Activated CD4-positive, alpha-beta memory T cell treated with anti-CD3 and anti-CD28 coated beads, Interleukin-2, amount 10 ng/mL, durations not matched to agents 7 days and 5 days (primary cell): Measurements from ENCODE around the gene SBF1. TPM values are rescaled to one million over a fixed set of nuclear protein-coding genes. Genes with fewer than 3 reads are reported as not detected.

Source experiments
- CTCF ChIA-PET: fragments of 350-600 bp; sonication (Branson Sonifier 250); formaldehyde crosslinking; loops from one replicate; lab custom pipeline; 2021; ENCODE audit warnings: antibody characterized with exemption, inconsistent platforms; lab: Charles Lee
- POLR2A ChIA-PET: fragments of 350-600 bp; sonication (Branson Sonifier 250); formaldehyde crosslinking; loops from one replicate; lab custom pipeline; 2021; ENCODE audit warnings: antibody characterized with exemption; lab: Charles Lee
- DNase-seq: peaks from one replicate; pipeline ENCODE4 v3.0.0-alpha.2; 2020
- H3K27ac Mint-ChIP-seq: one replicate; pipeline ENCODE4 v1.8.0; 2021; ENCODE audit warnings: mild to moderate bottlenecking, mixed read lengths
- H3K27me3 Mint-ChIP-seq: one replicate; pipeline ENCODE4 v1.8.0; 2021; ENCODE audit warnings: mixed read lengths
- H3K36me3 Mint-ChIP-seq: one replicate; pipeline ENCODE4 v1.8.0; 2021; ENCODE audit warnings: low read depth, mixed read lengths
- H3K4me1 Mint-ChIP-seq: one replicate; pipeline ENCODE4 v1.8.0; 2021; ENCODE audit warnings: mixed read lengths
- H3K4me3 Mint-ChIP-seq: one replicate; pipeline ENCODE4 v1.8.0; 2021; ENCODE audit warnings: mild to moderate bottlenecking, mixed read lengths
- H3K9me3 Mint-ChIP-seq: one replicate; pipeline ENCODE4 v1.8.0; 2021; ENCODE audit warnings: mixed read lengths
- total RNA-seq, 2 experiments: library from RNA; stranded (reverse); gene quantifications; one replicate each; pipeline ENCODE4 v1.2.3, GENCODE V29; 2021

Gene SBF1
- total RNA-seq, 2 experiments from 2014 or later, result 181 to 196 TPM

DNA sequence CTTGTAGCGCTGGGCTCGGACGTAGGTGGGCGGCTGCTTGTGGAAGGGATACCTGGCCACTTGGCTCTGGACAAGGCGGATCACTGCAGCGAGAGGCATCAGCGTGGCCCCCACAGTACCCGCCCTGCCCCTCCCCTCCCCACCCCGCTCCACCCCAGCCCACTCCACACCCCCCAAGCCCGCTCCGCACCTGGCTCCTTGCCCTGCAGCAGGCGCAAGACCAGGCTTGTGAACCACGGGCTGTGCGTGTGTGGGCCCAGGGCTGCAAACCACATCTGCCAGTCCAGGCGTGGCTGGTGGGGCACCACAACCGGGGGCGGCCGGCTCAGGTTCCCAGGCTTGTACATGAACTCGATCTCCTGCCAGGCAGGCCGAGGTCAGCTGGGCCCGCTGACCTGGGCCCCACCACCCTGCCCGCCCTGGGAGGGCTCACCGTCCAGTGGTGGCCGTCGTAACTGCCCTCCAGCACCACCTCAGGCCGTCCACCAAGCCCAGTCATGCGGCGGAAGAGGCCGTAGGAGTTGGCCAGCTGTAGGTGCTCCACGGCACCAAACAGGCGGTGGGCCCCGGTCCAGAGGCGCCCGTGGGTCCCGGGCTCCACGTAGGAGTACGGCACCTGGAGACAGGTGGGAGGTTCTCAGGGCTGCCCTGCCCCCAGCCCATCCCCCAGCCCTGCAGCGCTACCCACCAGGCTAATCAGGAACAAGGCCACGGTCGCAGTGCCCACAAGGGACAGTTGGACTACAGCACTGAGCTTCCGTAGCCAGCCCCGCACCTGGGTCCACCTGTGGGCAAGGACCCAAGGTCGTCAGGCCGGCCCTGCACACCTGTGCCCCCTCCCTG, 29.8 kb upstream of the SBF1 start:
- POLR2A ChIA-PET, result interaction anchor here (3.2 kb wide), 1 partner anchor 21 kb away, joined by 17 read pairs; the partner anchor contains the start of gene SCO2

GRCh38 chr22:50503475-50504145, 28.8 kb upstream of the SBF1 start:
- Mint-ChIP-seq H3K4me3 (no peak overlapping the region), H3K27ac (no peak overlapping the region), H3K27me3 (no peaks in the 10 kb centered on the region), H3K4me1 (peaks cover 12% of the 10 kb centered on the region), H3K36me3 (peaks cover 15% of the 10 kb centered on the region), H3K9me3 (no peaks in the 10 kb centered on the region)
- ChIA-PET CTCF (interaction anchor here (1.3 kb wide), 1 partner anchor 33 kb away, joined by 5 read pairs; no protein-coding TSS in a partner anchor), POLR2A (interaction anchor here (1.2 to 3.2 kb wide), 2 partner anchors 22 to 118 kb away, joined by 4 to 17 read pairs; partner anchors contain the start of gene SCO2)
- no peak for DNase-seq

More for the DNA sequence above, 29.8 kb upstream of the SBF1 start:
- CTCF ChIA-PET, result interaction anchor here (1.3 kb wide), 1 partner anchor 34 kb away, joined by 5 read pairs; no protein-coding TSS in a partner anchor
- Mint-ChIP-seq H3K4me3 (no peak overlapping the region), H3K27ac (no peak overlapping the region), H3K4me1 (peaks cover 20% of the 10 kb centered on the region), H3K27me3 (no peaks in the 10 kb centered on the region), H3K36me3 (peaks cover 21% of the 10 kb centered on the region), H3K9me3 (no peaks in the 10 kb centered on the region)
- no peak for DNase-seq

- DNase-seq, result no peak
- no peaks in the 10 kb centered on the region for H3K9me3 Mint-ChIP-seq
- H3K27ac Mint-ChIP-seq, result no peak overlapping the region
- ChIA-PET POLR2A (interaction anchor here (0.8 to 3.2 kb wide), 5 partner anchors 23 to 119 kb away, joined by 3 to 17 read pairs (median 4); partner anchors contain the start of gene SCO2), CTCF (interaction anchor here (0.5 to 1.3 kb wide), 2 partner anchors 23 to 33 kb away, joined by 3 to 5 read pairs; partner anchors contain the start of gene SCO2)
- no peak overlapping the region for H3K4me3 Mint-ChIP-seq
- H3K4me1 Mint-ChIP-seq, result peaks cover 10% of the 10 kb centered on the region
- H3K27me3 Mint-ChIP-seq, result no peaks in the 10 kb centered on the region
- H3K36me3 Mint-ChIP-seq, result peaks cover 13% of the 10 kb centered on the region
Measured at GRCh38 chr22:50502628-50503474, 28.0 kb upstream of the SBF1 start.

DNA sequence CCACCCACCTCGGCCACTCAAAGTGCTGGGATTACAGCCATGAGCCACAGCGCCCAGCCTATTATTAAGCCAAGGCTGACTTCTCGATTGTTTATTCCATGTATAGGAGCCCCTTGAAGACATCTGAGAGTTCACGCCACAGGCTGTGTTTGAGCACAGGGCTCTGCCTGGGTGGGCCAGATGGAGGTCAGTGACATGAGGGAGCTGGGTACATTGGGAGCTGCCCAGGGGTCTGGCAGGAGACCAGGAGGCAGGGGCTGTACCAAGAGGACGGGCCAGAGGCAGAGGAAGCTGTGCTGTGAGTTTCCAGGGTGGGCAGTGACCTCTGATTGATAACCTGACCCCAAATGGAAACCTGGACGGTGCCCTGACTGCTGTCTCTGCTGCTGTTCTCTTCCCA, 27.3 kb upstream of the SBF1 start:
- ChIA-PET CTCF (interaction anchor here (0.5 to 1.4 kb wide), 2 partner anchors 23 to 119 kb away, joined by 3 to 5 read pairs; partner anchors contain the start of gene SCO2), POLR2A (interaction anchor here (0.8 to 3.2 kb wide), 4 partner anchors 24 to 37 kb away, joined by 3 to 17 read pairs (median 4); partner anchors contain the start of gene SCO2)
- Mint-ChIP-seq H3K9me3 (no peaks in the 10 kb centered on the region), H3K36me3 (peaks cover 9% of the 10 kb centered on the region), H3K27ac (no peak overlapping the region), H3K4me3 (no peak overlapping the region), H3K27me3 (no peaks in the 10 kb centered on the region), H3K4me1 (peaks cover 8% of the 10 kb centered on the region)
- no peak for DNase-seq

GRCh38 chr22:50500452-50500851, 25.6 kb upstream of the SBF1 start:
- CTCF ChIA-PET, result interaction anchor here (1.2 kb wide), 2 partner anchors 8 to 25 kb away, joined by 3 to 4 read pairs; partner anchors contain the start of gene SCO2
- no peak for DNase-seq
- Mint-ChIP-seq H3K4me1 (peaks cover 2% of the 10 kb centered on the region), H3K4me3 (no peak overlapping the region), H3K9me3 (no peaks in the 10 kb centered on the region), H3K27ac (no peak overlapping the region), H3K27me3 (no peaks in the 10 kb centered on the region), H3K36me3 (peaks cover 7% of the 10 kb centered on the region)
- POLR2A ChIA-PET, result interaction anchor here (0.7 to 1.9 kb wide), 2 partner anchors 15 to 25 kb away, joined by 3 to 9 read pairs; partner anchors contain the start of gene SCO2

DNA sequence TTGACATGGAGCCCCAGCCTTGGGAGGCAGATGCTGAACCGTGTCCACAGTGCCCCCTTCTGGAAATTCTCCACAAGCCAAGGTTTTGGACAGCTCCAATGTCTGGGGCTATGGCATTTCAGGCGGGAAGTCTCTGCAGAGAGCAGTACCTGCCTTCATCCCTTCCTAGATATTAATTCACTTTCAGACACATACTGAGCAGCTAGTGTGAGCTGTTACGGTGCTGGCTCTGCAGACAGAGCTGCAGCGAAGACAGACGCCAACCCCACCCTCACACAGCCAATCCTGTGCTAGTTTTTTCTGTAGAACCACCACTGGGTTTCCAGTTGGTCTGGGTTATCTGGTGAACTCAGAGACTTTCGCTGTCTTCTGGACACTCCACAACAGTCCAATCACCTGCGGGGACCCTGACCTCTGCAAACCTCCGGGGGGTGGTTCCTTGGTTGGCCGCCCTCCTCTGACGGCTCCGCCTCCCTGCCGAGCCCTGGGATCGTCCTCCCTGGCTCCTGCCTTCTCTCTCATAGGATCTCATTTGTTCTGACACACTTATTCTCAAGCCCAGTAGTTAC, 23.6 kb upstream of the SBF1 start:
- Mint-ChIP-seq H3K4me1 (peaks cover 2% of the 10 kb centered on the region), H3K36me3 (peaks cover 2% of the 10 kb centered on the region), H3K27ac (no peak overlapping the region), H3K27me3 (no peaks in the 10 kb centered on the region), H3K9me3 (no peaks in the 10 kb centered on the region), H3K4me3 (no peak overlapping the region)
- CTCF ChIA-PET, result interaction anchor here (0.9 to 3.0 kb wide), 21 partner anchors 8 to 308 kb away, joined by 3 to 13 read pairs (median 4); partner anchors contain the start of genes LMF2, NCAPH2, SCO2 and SYCE3
- DNase-seq, result peak; percentile 78
- POLR2A ChIA-PET, result interaction anchor here (0.6 to 3.6 kb wide), 12 partner anchors 8 to 247 kb away, joined by 3 to 21 read pairs (median 4); partner anchors contain the start of genes HDAC10, LMF2 and NCAPH2

DNA sequence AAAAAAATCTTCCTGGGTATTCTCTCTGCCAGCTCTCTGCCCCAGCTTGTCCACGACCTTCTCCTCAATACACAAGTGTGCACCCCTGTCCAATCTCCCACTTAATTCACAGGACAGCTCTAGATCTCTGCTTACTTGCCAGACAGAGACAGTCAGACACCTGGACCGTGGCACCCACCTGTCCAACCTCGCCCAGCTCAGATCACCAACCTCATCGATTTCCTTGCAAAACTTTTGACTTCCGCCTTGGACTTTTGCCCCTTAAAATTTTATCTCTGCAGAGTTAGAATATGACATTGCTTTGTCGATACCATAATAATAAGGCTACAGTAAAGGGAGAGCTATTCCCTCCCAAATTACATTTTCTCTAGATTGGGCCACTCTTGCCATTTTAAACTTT, 22.3 kb upstream of the SBF1 start:
- ChIA-PET POLR2A (interaction anchor here (1.2 to 3.6 kb wide), 4 partner anchors 11 to 41 kb away, joined by 4 to 21 read pairs (median 6); partner anchors contain the start of genes LMF2 and NCAPH2), CTCF (interaction anchor here (0.8 to 3.0 kb wide), 17 partner anchors 9 to 259 kb away, joined by 3 to 13 read pairs (median 5); partner anchors contain the start of genes SCO2 and SYCE3)
- Mint-ChIP-seq H3K27ac (no peak overlapping the region), H3K9me3 (no peaks in the 10 kb centered on the region), H3K4me3 (no peak overlapping the region), H3K27me3 (no peaks in the 10 kb centered on the region), H3K36me3 (peaks cover 1% of the 10 kb centered on the region), H3K4me1 (peaks cover 2% of the 10 kb centered on the region)
- no peak for DNase-seq

GRCh38 chr22:50490531-50491308, 15.9 kb upstream of the SBF1 start:
- Mint-ChIP-seq H3K27ac (no peak overlapping the region), H3K4me1 (peaks cover 9% of the 10 kb centered on the region), H3K4me3 (no peak overlapping the region), H3K27me3 (peaks cover 1% of the 10 kb centered on the region), H3K36me3 (no peaks in the 10 kb centered on the region), H3K9me3 (no peaks in the 10 kb centered on the region)
- POLR2A ChIA-PET, result interaction anchor here (1.0 to 1.1 kb wide), 3 partner anchors 8 to 21 kb away, joined by 3 to 4 read pairs (median 3); partner anchors contain the start of gene LMF2
- DNase-seq, result no peak
- CTCF ChIA-PET, result interaction anchor here (1.2 kb wide), 1 partner anchor 35 kb away, joined by 4 read pairs; the partner anchor contains the start of gene SCO2

- ChIA-PET POLR2A (no interaction called here), CTCF (no interaction called here)
- Mint-ChIP-seq H3K9me3 (no peaks in the 10 kb centered on the region), H3K36me3 (no peaks in the 10 kb centered on the region), H3K27ac (no peak overlapping the region), H3K4me3 (no peak overlapping the region), H3K4me1 (peaks cover 9% of the 10 kb centered on the region), H3K27me3 (peaks cover 1% of the 10 kb centered on the region)
- no peak for DNase-seq
Measured at GRCh38 chr22:50489363-50490243, 14.8 kb upstream of the SBF1 start.

GRCh38 chr22:50488886-50489285, 14.1 kb upstream of the SBF1 start:
- Mint-ChIP-seq H3K9me3 (no peaks in the 10 kb centered on the region), H3K36me3 (no peaks in the 10 kb centered on the region), H3K4me3 (no peak overlapping the region), H3K27ac (no peak overlapping the region), H3K27me3 (peaks cover 1% of the 10 kb centered on the region), H3K4me1 (peaks cover 9% of the 10 kb centered on the region)
- no peak for DNase-seq
- ChIA-PET POLR2A (no interaction called here), CTCF (no interaction called here)
